ENCODE measurements around the gene TXLNG.
A peak's percentile ranks its signal among the peaks of the same experiment; 100 is the strongest.

Gene TXLNG

GRCh38 chrX:16807976-16808542, 21.8 kb downstream of the TXLNG start:
- no peak for DNase-seq (ENCODE audit: low spot score)
- no peak for TF ChIP-seq CTCF (IDR thresholded peaks at IDR 0.05; ENCODE audit: extremely low read depth, missing control alignments)

- DNase-seq (ENCODE audit: low spot score): no peak
- TF ChIP-seq CTCF (IDR thresholded peaks at IDR 0.05; ENCODE audit: extremely low read depth, missing control alignments): no peak
Observed at GRCh38 chrX:16814597-16814996, 28.3 kb downstream of the TXLNG start.

- no peak for TF ChIP-seq CTCF (IDR thresholded peaks at IDR 0.05; ENCODE audit: extremely low read depth, missing control alignments)
- DNase-seq (ENCODE audit: low spot score): no peak
Observed at GRCh38 chrX:16819634-16820033, 33.4 kb downstream of the TXLNG start.

- no peak for TF ChIP-seq CTCF (IDR thresholded peaks at IDR 0.05; ENCODE audit: extremely low read depth, missing control alignments)
Observed at GRCh38 chrX:16822723-16823122, 36.5 kb downstream of the TXLNG start.

GRCh38 chrX:16825264-16826035, 39.2 kb downstream of the TXLNG start:
- DNase-seq (ENCODE audit: low spot score): no peak
- TF ChIP-seq CTCF (IDR thresholded peaks at IDR 0.05; ENCODE audit: extremely low read depth, missing control alignments): no peak

More at GRCh38 chrX:16822723-16823122, 36.5 kb downstream of the TXLNG start:
- DNase-seq (ENCODE audit: low spot score): no peak

GRCh38 chrX:16826207-16826606, 39.9 kb downstream of the TXLNG start:
- DNase-seq (ENCODE audit: low spot score): peak; percentile 12
- TF ChIP-seq CTCF (IDR thresholded peaks at IDR 0.05; ENCODE audit: extremely low read depth, missing control alignments): no peak

GRCh38 chrX:16827225-16827624, 41.0 kb downstream of the TXLNG start:
- TF ChIP-seq CTCF (IDR thresholded peaks at IDR 0.05; ENCODE audit: extremely low read depth, missing control alignments): no peak
- no peak for DNase-seq (ENCODE audit: low spot score)

Data from GM20000 (cell line).